A549 treated with CpdA at 1 μM for 4 hours (cell line): ENCODE data around the gene KANSL2. TPM values are rescaled to one million over a fixed set of nuclear protein-coding genes. Genes with fewer than 3 reads are reported as not detected.

Experiments used
- total RNA-seq: library from RNA; stranded (reverse); fragments of 200-300 nt; extraction: Qiagen RNA extraction; gene quantifications from 5 replicates; pipeline ENCODE4 v1.2.3, GENCODE V29; 2022; ENCODE audit warnings: low read depth

Gene KANSL2
- 31.5 to 41.2 TPM (median 36.0 TPM) in 5 replicates for total RNA-seq

DNA sequence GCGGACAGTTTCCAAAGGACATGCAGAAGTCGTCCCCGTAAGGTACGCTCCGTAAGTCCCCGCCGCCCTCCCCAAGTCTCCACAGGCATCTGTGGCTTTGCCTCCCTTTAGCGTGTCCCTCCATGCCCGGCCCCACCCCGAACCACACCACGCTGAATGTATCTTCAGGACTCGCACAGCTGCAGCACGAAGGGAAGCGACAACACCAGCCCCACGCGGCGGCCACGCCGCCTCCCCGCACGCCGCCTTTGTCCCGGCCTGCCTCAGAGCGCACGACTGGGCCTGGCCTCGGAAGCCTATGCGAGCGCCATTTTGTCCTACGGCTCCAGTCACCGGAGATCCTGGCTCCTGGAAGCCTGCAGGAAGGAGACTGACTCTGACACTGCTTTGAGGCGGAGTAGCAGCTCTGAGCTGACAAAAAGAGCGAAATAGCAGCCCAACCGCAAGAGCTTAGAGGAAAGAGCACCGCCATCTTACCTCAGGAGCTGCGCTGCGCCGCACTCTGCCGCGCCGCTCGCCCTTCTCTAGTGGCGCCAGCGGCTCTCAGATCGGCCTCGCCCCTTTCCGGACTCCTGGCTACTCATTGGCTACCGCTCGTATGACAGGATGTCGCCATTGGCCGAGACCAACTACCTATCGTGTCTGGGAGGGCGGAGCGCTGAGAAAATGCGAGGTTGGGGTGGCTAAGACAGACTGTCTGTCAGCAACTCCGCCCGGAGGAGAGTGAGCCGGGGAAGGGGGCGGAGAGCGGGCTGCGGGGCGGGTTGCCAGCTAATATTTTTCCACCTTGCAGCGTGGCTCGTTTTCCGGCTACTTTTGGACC, at the start of gene KANSL2:
Gene KANSL2, minus strand, starts transcription at position 529 of the 823 bp plus-strand sequence. CDS start 606 bp downstream, outside the sequence.

GRCh38 chr12:48716493-48717251, 34.6 kb upstream of the KANSL2 start, which contains the start of gene CCNT1:
TSS of gene CCNT1 (minus strand) at chr12:48716707. CDS start at chr12:48716675, 32 bp downstream.

Other genes with a start within 250 kb of the KANSL2 start
- not detected in 5 replicates for gene ANP32D, start 209.7 kb downstream of the KANSL2 start, total RNA-seq
- not detected in 5 replicates for gene C12orf54, start 199.7 kb downstream of the KANSL2 start, total RNA-seq
- not detected in 5 replicates for gene OR8S1, start 156.6 kb downstream of the KANSL2 start, total RNA-seq
- gene LALBA, start 112.2 kb downstream of the KANSL2 start, total RNA-seq = not detected in 5 replicates
- gene CCNT1, start 34.5 kb upstream of the KANSL2 start, total RNA-seq = 12.8 to 15.9 TPM (median 14.0 TPM) in 5 replicates
- gene ADCY6, start 106.9 kb upstream of the KANSL2 start, total RNA-seq = 11.0 to 17.3 TPM (median 14.5 TPM) in 5 replicates
- 26.8 to 42.5 TPM (median 33.5 TPM) in 5 replicates for gene CACNB3, start 136.3 kb upstream of the KANSL2 start, total RNA-seq
- 88.3 to 94.1 TPM (median 90.0 TPM) in 5 replicates for gene DDX23, start 169.9 kb upstream of the KANSL2 start, total RNA-seq
- gene RND1, start 183.6 kb upstream of the KANSL2 start, total RNA-seq = 18.7 to 26.5 TPM (median 19.9 TPM) in 5 replicates
- gene FKBP11, start 243.3 kb upstream of the KANSL2 start, total RNA-seq = 46.4 to 62.3 TPM (median 57.0 TPM) in 5 replicates